GM18951 (cell line): Measurements from ENCODE around the gene CA10.

Experiments
- POLR2A ChIP-seq: IDR thresholded peaks from 4 replicates; pipeline ENCODE4 v1.6.1; 2011; ENCODE audit warnings: mild to moderate bottlenecking; ENCODE audit not compliant: insufficient read length, insufficient read depth; ENCODE audit errors: extremely low read depth
- in situ Hi-C: fragments of 300-500 bp; cut with MboI; formaldehyde crosslinking; loops from one replicate; pipeline ENCODE4 v1.12.0; 2022; ENCODE audit warnings: low sequenced_read_pairs, mixed read lengths, inconsistent platforms; ENCODE audit not compliant: unreplicated experiment

CA10 gene

GRCh38 chr17:51601622-51602261 is 556.8 kb downstream of the CA10 start:
- no peak for TF ChIP-seq POLR2A
- in situ Hi-C loops, result no loop called here

- in situ Hi-C loops, result no loop called here
Observed at GRCh38 chr17:51598824-51599223, 559.7 kb downstream of the CA10 start.

GRCh38 chr17:51597345-51597744 is 561.2 kb downstream of the CA10 start:
- TF ChIP-seq POLR2A, result no peak
- in situ Hi-C loops, result no loop called here

More at GRCh38 chr17:51598824-51599223, 559.7 kb downstream of the CA10 start:
- TF ChIP-seq POLR2A, result no peak

- in situ Hi-C loops, result no loop called here
- TF ChIP-seq POLR2A, result no peak
Observed at GRCh38 chr17:51595826-51596398, 562.6 kb downstream of the CA10 start.

- in situ Hi-C loops, result no loop called here
- TF ChIP-seq POLR2A, result no peak
Observed at GRCh38 chr17:51590071-51590656, 568.4 kb downstream of the CA10 start.

GRCh38 chr17:51588063-51588462 is 570.5 kb downstream of the CA10 start:
- in situ Hi-C loops, result no loop called here
- TF ChIP-seq POLR2A, result no peak

- TF ChIP-seq POLR2A, result no peak
- in situ Hi-C loops, result no loop called here
Observed at GRCh38 chr17:51587516-51587915, 571.0 kb downstream of the CA10 start.

GRCh38 chr17:51585514-51586104 is 572.9 kb downstream of the CA10 start:
- TF ChIP-seq POLR2A, result no peak
- in situ Hi-C loops, result no loop called here

GRCh38 chr17:51580869-51581268 is 577.6 kb downstream of the CA10 start:
- in situ Hi-C loops, result no loop called here
- TF ChIP-seq POLR2A, result no peak
